GM10248 (cell line): ENCODE results near the gene RALGAPA2.

Experiments
- CTCF ChIA-PET: fragments of 300-600 bp; sonication (Branson Sonifier 250); formaldehyde crosslinking; extraction: SDS; loops from one replicate; lab custom pipeline; 2021; ENCODE audit warnings: antibody characterized with exemption; lab: Yijun Ruan, JAX
- POLR2A ChIA-PET: fragments of 350-650 bp; sonication (Branson Sonifier 250); formaldehyde crosslinking; extraction: SDS; loops from one replicate; lab custom pipeline; 2020; ENCODE audit warnings: antibody characterized with exemption; lab: Yijun Ruan, JAX
- DNase-seq: peaks from one replicate; pipeline ENCODE4 v3.0.0; 2012; ENCODE audit errors: extremely low spot score
- CTCF ChIP-seq: IDR thresholded peaks from 2 replicates; pipeline ENCODE4 v1.5.1; 2012; ENCODE audit warnings: mild to moderate bottlenecking, low read depth; ENCODE audit errors: extremely low read depth, missing control alignments, control extremely low read depth

RALGAPA2 gene

GRCh38 chr20:20432618-20433286 lies 279.7 kb downstream of the RALGAPA2 start:
- CTCF ChIA-PET = interaction anchor here (1.1 to 3.6 kb wide), 4 partner anchors 9 to 59 kb away, joined by 3 to 9 read pairs (median 4); no protein-coding TSS in a partner anchor
- TF ChIP-seq CTCF = no peak

GRCh38 chr20:20430066-20430465 lies 282.4 kb downstream of the RALGAPA2 start:
- ChIA-PET CTCF (no interaction called here), POLR2A (no interaction called here)
- TF ChIP-seq CTCF = no peak
- no peak for DNase-seq

More at GRCh38 chr20:20432618-20433286, 279.7 kb downstream of the RALGAPA2 start:
- POLR2A ChIA-PET = no interaction called here
- DNase-seq = no peak

GRCh38 chr20:20428067-20428466 lies 284.4 kb downstream of the RALGAPA2 start:
- TF ChIP-seq CTCF = no peak
- POLR2A ChIA-PET = no interaction called here
- no peak for DNase-seq
- CTCF ChIA-PET = no interaction called here

- TF ChIP-seq CTCF = no peak
- ChIA-PET POLR2A (no interaction called here), CTCF (no interaction called here)
- no peak for DNase-seq
These were observed 285.1 kb downstream of the RALGAPA2 start for GRCh38 chr20:20427227-20427864.

GRCh38 chr20:20426655-20426907 lies 285.9 kb downstream of the RALGAPA2 start:
- CTCF ChIA-PET = no interaction called here

More at GRCh38 chr20:20426655-20426907, 285.9 kb downstream of the RALGAPA2 start:
- POLR2A ChIA-PET = no interaction called here
- no peak for DNase-seq
- no peak for TF ChIP-seq CTCF
